ENCODE data around the gene PCDHGA8. TPM values are rescaled to one million over a fixed set of nuclear protein-coding genes. Genes with fewer than 3 reads are reported as not detected.
"Not testable (repeated sequence)": the region's sequence is repeated elsewhere in the genome, so short reads cannot be mapped to it uniquely, and the experiment has no call there.

Gene PCDHGA8
- total and polyA plus RNA-seq, 11 donors, result 0.76 to 14.6 (median 8.1) TPM

- DNase-seq (peak in 1 of 5 donors; percentile 25), ATAC-seq (peak in 3 of 4 donors; percentile 18 to 20 (median 19))
- TF ChIP-seq CTCF (IDR thresholded peaks at IDR 0.05) (no peak), POLR2A (IDR thresholded peaks at IDR 0.05) (no peak)
- Histone ChIP-seq H3K27me3 (peaks cover 0 to 34% (median 0%) of the 10 kb centered on the region in 9 donors), H3K4me3 (no peak overlapping the region), H3K27ac (no peak overlapping the region), H3K4me1 (peaks cover 0 to 31% (median 2%) of the 10 kb centered on the region in 12 donors), H3K9me3 (peaks cover 0 to 99% (median 61%) of the 10 kb centered on the region in 12 donors), H3K36me3 (peaks cover 0 to 26% (median 0%) of the 10 kb centered on the region in 9 donors)
- intact Hi-C loops (cut with DNase I), result no loop called here
- WGBS, 4 donors, result 34 to 48% (median 42%) methylated on average over 25 to 69 of the region's 69 CpGs
Measured at GRCh38 chr5:141371572-141372475, 20.6 kb upstream of the PCDHGA8 start.

- ATAC-seq, result no peak
- H3K27ac ChIP-seq, result no peak within 1 kb of the TSS
- no peak for TF ChIP-seq POLR2A (IDR thresholded peaks at IDR 0.05)
- peak in 11 of 12 donors; percentile 19 to 50 (median 41) for TF ChIP-seq CTCF (IDR thresholded peaks at IDR 0.05)
- peak within 1 kb of the TSS in 10 of 12 donors; percentile 9 to 42 (median 31) for H3K4me3 ChIP-seq
- H3K36me3 ChIP-seq, result peaks cover 0 to 36% (median 0%) of the 10 kb centered on the region in 9 donors
- H3K27me3 ChIP-seq, result peaks cover 0 to 31% (median 0%) of the 10 kb centered on the region in 9 donors
- no peak for DNase-seq
- H3K4me1 ChIP-seq, result peaks cover 0 to 31% (median 2%) of the 10 kb centered on the region in 12 donors
- 25 to 41% (median 30%) methylated on average over 25 to 27 of the region's 27 CpGs for WGBS, 4 donors
- H3K9me3 ChIP-seq, result peaks cover 0 to 99% (median 64%) of the 10 kb centered on the region in 12 donors
- intact Hi-C loops (cut with DNase I), result no loop called here
Measured at GRCh38 chr5:141373673-141374317, 18.6 kb upstream of the PCDHGA8 start, which contains the start of gene PCDHGA6. TSS of gene PCDHGA6 (plus strand) at chr5:141373891. CDS start at chr5:141374084, 193 bp downstream.

GRCh38 chr5:141374627-141375026 is 17.8 kb upstream of the PCDHGA8 start:
- Histone ChIP-seq H3K9me3 (peaks cover 0 to 99% (median 64%) of the 10 kb centered on the region in 12 donors), H3K4me1 (peaks cover 0 to 29% (median 0%) of the 10 kb centered on the region in 12 donors), H3K27ac (no peak overlapping the region), H3K27me3 (peaks cover 0 to 29% (median 0%) of the 10 kb centered on the region in 9 donors), H3K36me3 (peaks cover 0 to 36% (median 0%) of the 10 kb centered on the region in 9 donors), H3K4me3 (no peak overlapping the region)
- TF ChIP-seq POLR2A (IDR thresholded peaks at IDR 0.05), result no peak
- intact Hi-C loops (cut with DNase I), result no loop called here
- DNase-seq (peak in 1 of 5 donors; percentile 55), ATAC-seq (peak in 2 of 4 donors; percentile 65 to 68)
- WGBS, 4 donors, result 51 to 63% (median 56%) methylated on average over 14 of the region's 14 CpGs

- 56 to 92% (median 61%) methylated on average over 12 to 43 of the region's 48 CpGs for WGBS, 4 donors
- peak in 1 of 12 donors; percentile 9 for TF ChIP-seq CTCF (IDR thresholded peaks at IDR 0.05)
- Histone ChIP-seq H3K4me1 (peaks cover 0 to 23% (median 0%) of the 10 kb centered on the region in 12 donors), H3K36me3 (peaks cover 0 to 36% (median 0%) of the 10 kb centered on the region in 9 donors), H3K27me3 (peaks cover 0 to 23% (median 0%) of the 10 kb centered on the region in 9 donors), H3K9me3 (peaks cover 0 to 99% (median 64%) of the 10 kb centered on the region in 12 donors)
- DNase-seq; ATAC-seq; H3K27ac ChIP-seq; intact Hi-C loops (cut with DNase I); H3K4me3 ChIP-seq: not testable (repeated sequence)
Measured at GRCh38 chr5:141375444-141376155, 16.8 kb upstream of the PCDHGA8 start.

Data from heart left ventricle (tissue), 16 donors.